Prostate gland (tissue), 2 donors: ENCODE measurements around the gene ABLIM3. TPM values are rescaled to one million over a fixed set of nuclear protein-coding genes. Genes with fewer than 3 reads are reported as not detected.

Experiments used
- DNase-seq: peaks from one replicate; pipeline ENCODE4 v3.0.0-alpha.2; 2019; ENCODE audit warnings: low spot score
- H3K27ac ChIP-seq, 2 donors: fragments of 200-600 bp; sonication (generic); 2 replicates each; pipeline ENCODE4 v1.5.1; 2017 to 2019
- H3K27me3 ChIP-seq: fragments of 200-600 bp; sonication (generic); replicated peaks from 2 replicates; pipeline ENCODE4 v1.5.1; 2019; ENCODE audit not compliant: insufficient read depth
- H3K36me3 ChIP-seq, 2 donors: fragments of 200-600 bp; sonication (generic); 1 replicate in 1 of 2; 2 replicates in 1 of 2; pipeline versions ENCODE4 v1.5.1 to v1.8.1; 2017 to 2019
- H3K4me1 ChIP-seq: fragments of 200-600 bp; sonication (generic); replicated peaks from 2 replicates; pipeline ENCODE4 v1.5.1; 2019
- H3K4me3 ChIP-seq, 2 donors: fragments of 200-600 bp; sonication (generic); 2 replicates each; pipeline ENCODE4 v1.5.1; 2017 to 2019
- H3K9me3 ChIP-seq: fragments of 200-600 bp; sonication (generic); 2 replicates; pipeline ENCODE4 v1.5.1; 2017
- POLR2A ChIP-seq: fragments of 450-650 bp; IDR thresholded peaks from one replicate; pipeline ENCODE4 v1.6.1; 2016; ENCODE audit warnings: antibody characterized with exemption, mild to moderate bottlenecking
- POLR2AphosphoS5 ChIP-seq: sonication (generic); formaldehyde crosslinking; IDR thresholded peaks from one replicate; pipeline ENCODE4 v1.6.1; 2017; ENCODE audit warnings: antibody characterized with exemption
- WGBS: methylation state at CpG from one replicate; pipeline ENCODE4 v1.1.5; 2018; 5-methylcytosine and 5-hydroxymethylcytosine counted together
- intact Hi-C: fragments of 100-400 bp; cut with DNase I; formaldehyde crosslinking; loops from one replicate; pipeline ENCODE4 v1.14.2; 2022
- total RNA-seq, 2 donors: library from RNA; depleted of rRNA; stranded (reverse); fragments of >200 nt; gene quantifications; one replicate each; pipeline ENCODE4 v1.1.0, GENCODE V29; 2016
- TF ChIP-seq, protein P1 (sequence below), 4 experiments: fragments of 200-600 bp in 2 of 4; fragments of 450-650 bp in 2 of 4; sonication (generic) in 2 of 4; IDR thresholded peaks; 1 replicate in 3 of 4; 2 replicates in 1 of 4; pipeline ENCODE4 v1.5.1; 2016 to 2019; ENCODE audit warnings: antibody characterized with exemption in 4 of 4, mild to moderate bottlenecking in 2 of 4, moderate library complexity in 2 of 4

The ABLIM3 gene
- total RNA-seq, 2 donors from 2014 or later: 9.0 to 11.7 TPM

- Histone ChIP-seq H3K4me3 (no peak overlapping the region), H3K27ac (no peak overlapping the region), H3K4me1 (peaks cover 8% of the 10 kb centered on the region), H3K36me3 (no peaks in the 10 kb centered on the region), H3K27me3 (no peaks in the 10 kb centered on the region), H3K9me3 (no peaks in the 10 kb centered on the region)
- TF ChIP-seq POLR2AphosphoS5 (no peak), POLR2A (no peak)
- TF ChIP-seq, protein P1, sequence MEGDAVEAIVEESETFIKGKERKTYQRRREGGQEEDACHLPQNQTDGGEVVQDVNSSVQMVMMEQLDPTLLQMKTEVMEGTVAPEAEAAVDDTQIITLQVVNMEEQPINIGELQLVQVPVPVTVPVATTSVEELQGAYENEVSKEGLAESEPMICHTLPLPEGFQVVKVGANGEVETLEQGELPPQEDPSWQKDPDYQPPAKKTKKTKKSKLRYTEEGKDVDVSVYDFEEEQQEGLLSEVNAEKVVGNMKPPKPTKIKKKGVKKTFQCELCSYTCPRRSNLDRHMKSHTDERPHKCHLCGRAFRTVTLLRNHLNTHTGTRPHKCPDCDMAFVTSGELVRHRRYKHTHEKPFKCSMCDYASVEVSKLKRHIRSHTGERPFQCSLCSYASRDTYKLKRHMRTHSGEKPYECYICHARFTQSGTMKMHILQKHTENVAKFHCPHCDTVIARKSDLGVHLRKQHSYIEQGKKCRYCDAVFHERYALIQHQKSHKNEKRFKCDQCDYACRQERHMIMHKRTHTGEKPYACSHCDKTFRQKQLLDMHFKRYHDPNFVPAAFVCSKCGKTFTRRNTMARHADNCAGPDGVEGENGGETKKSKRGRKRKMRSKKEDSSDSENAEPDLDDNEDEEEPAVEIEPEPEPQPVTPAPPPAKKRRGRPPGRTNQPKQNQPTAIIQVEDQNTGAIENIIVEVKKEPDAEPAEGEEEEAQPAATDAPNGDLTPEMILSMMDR (IDR thresholded peaks at IDR 0.05): peak in 2 of 4 experiments; percentile 15 to 30
- WGBS: 56% methylated on average over 8 of the region's 8 CpGs
- no peak for DNase-seq
- intact Hi-C loops: no loop called here
Observed at GRCh38 chr5:149130121-149130914, 11.0 kb upstream of the ABLIM3 start.

DNA sequence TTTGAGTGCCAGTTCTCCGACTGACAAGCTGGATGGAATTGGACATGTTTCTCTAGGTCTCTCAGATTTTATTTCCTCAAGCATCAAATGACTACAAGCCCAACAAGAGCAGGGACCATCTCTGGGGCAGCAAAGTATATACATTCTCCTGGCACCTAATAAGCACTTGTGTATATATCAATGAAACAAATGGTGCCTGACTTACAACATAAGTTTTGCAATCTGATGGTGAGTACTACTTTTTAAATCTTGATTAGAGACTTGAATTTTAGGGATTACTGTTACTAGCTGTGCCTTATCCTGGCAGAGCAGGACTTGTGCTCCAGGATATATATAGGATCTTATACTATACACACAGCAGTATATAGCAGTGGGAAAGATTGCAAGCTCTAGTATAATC, 8.8 kb upstream of the ABLIM3 start:
- intact Hi-C loops: no loop called here

DNA sequence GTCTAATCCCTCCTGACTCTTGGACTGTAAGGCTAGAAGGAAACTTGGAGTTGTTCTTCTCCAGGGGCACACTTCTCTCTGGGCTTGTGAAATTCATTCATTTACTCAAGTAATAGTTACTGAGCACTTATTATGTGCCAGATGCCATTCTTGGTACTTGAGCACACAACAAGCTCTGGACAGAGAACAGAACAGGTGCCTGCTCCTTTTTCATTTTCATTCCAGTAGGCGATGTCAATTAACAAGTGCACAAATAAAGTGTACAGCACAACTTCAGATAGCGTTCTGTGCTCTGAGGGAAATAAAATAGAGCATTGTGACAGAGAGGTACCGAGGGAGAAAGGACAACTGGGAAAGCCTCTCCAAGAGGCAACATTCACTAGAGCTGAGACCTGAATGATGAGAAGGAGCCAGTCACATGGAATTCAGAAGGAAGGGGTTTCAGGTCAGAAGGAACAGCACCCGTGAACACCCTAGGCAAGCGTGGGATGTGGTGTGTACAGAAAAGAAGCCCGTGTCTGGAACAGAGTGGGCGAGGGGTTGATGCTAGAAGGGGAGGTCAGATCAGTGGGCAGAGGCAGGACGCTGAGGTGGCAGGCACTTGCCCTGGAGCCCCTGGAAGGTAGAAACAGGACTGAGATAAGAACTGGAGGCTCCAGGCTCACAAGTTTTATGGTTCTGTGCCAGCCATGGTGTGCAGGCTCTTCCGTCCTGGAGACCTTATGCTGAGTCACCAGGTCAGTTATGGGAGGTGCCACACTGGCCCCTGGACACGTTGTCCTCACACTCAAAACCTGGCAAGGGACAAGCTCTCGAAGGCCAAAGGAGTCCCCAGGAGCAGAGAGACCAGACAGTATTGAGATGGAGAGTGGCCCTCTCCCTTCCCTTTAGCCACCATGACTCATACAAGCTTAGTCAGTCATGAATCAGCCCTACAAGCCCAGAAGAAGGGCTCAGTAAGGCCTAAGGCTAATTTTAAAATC, 7.2 kb upstream of the ABLIM3 start:
- intact Hi-C loops: no loop called here
- DNase-seq: no peak
- Histone ChIP-seq H3K4me3 (no peak overlapping the region), H3K9me3 (no peaks in the 10 kb centered on the region), H3K27ac (no peak overlapping the region), H3K27me3 (no peaks in the 10 kb centered on the region), H3K36me3 (no peaks in the 10 kb centered on the region), H3K4me1 (no peaks in the 10 kb centered on the region)
- 66% methylated on average over 11 of the region's 11 CpGs for WGBS
- TF ChIP-seq POLR2A: no peak
- no peak for TF ChIP-seq POLR2AphosphoS5
- TF ChIP-seq, protein P1 (IDR thresholded peaks at IDR 0.05): no peak

More for the DNA sequence above, 8.8 kb upstream of the ABLIM3 start:
- DNase-seq: no peak
- WGBS: 88% methylated on average over 1 of the region's 1 CpG
- H3K27ac ChIP-seq: no peak overlapping the region
- TF ChIP-seq, protein P1 (IDR thresholded peaks at IDR 0.05): no peak
- TF ChIP-seq POLR2A (no peak), POLR2AphosphoS5 (no peak)
- no peaks in the 10 kb centered on the region for H3K9me3 ChIP-seq
- H3K27me3 ChIP-seq: no peaks in the 10 kb centered on the region
- peaks cover 8% of the 10 kb centered on the region for H3K4me1 ChIP-seq
- H3K36me3 ChIP-seq: no peaks in the 10 kb centered on the region
- no peak overlapping the region for H3K4me3 ChIP-seq

DNA sequence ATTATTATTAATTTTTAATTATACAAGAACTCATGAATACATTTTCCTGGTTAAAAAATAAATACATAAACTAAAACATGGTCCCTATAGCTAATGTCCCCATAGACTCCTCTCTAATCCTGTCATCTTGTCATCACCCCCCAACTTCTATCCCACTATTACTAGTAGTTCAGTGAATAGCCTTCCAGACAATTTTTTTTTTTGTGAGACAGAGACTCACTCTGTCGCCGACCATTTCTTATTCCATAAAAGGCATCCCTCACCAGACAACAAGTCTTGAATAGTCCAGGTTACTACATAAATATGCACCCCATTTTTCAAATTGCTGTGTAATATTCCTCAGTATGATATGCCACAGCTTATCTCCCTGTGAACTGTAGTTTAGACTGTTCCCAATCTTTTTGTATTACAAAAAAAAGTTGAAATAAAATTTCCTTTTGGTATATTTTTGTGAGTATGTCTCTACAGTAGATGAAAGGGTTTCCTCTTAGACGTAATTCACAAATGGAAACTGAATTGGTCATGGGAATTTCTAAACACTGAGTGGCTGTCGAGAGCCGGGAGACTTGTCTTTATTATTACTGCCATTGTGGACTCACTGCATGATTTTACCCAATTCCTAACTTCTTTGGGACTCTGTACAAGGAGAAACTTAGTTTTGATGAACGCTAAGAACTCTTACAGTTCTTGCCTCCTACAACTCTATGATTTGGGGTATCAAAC, 6.4 kb upstream of the ABLIM3 start:
- intact Hi-C loops: no loop called here
- Histone ChIP-seq H3K27ac (no peak overlapping the region), H3K4me3 (no peak overlapping the region), H3K36me3 (no peaks in the 10 kb centered on the region), H3K27me3 (no peaks in the 10 kb centered on the region), H3K9me3 (no peaks in the 10 kb centered on the region), H3K4me1 (no peaks in the 10 kb centered on the region)
- WGBS: 78% methylated on average over 6 of the region's 6 CpGs
- no peak for DNase-seq
- TF ChIP-seq POLR2A (no peak), POLR2AphosphoS5 (no peak)
- TF ChIP-seq, protein P1 (IDR thresholded peaks at IDR 0.05): no peak
